CD4-positive, alpha-beta T cell treated with Interleukin-4 for 1 hour (primary cell): Measurements from ENCODE around the gene CCNJL.
A peak's percentile ranks its signal among the peaks of the same experiment; 100 is the strongest.
"Not testable (repeated sequence)": the region's sequence is repeated elsewhere in the genome, so short reads cannot be mapped to it uniquely, and the experiment has no call there.

ENCODE experiments used
- DNase-seq, 2 donors: peaks; one replicate each; pipeline ENCODE4 v3.0.0-alpha.2; 2020 to 2022

CCNJL gene

GRCh38 chr5:160260006-160260775 lies 52.2 kb downstream of the CCNJL start:
- DNase-seq = no peak

GRCh38 chr5:160259341-160259740 lies 53.0 kb downstream of the CCNJL start:
- DNase-seq = no peak

- DNase-seq = no peak
Observed at GRCh38 chr5:160254706-160255105, 57.7 kb downstream of the CCNJL start.

GRCh38 chr5:160253441-160253840 lies 58.9 kb downstream of the CCNJL start:
- DNase-seq = no peak

- no peak for DNase-seq
Observed at GRCh38 chr5:160252916-160253315, 59.4 kb downstream of the CCNJL start.

GRCh38 chr5:160251406-160252155 lies 60.8 kb downstream of the CCNJL start:
- DNase-seq = no peak

GRCh38 chr5:160250826-160251225 lies 61.5 kb downstream of the CCNJL start:
- DNase-seq = no peak

- DNase-seq = no peak
Observed at GRCh38 chr5:160250226-160250625, 62.1 kb downstream of the CCNJL start.

GRCh38 chr5:160249570-160249969 lies 62.8 kb downstream of the CCNJL start:
- DNase-seq = not testable (repeated sequence)

GRCh38 chr5:160245506-160246086 lies 66.8 kb downstream of the CCNJL start:
- DNase-seq = no peak

GRCh38 chr5:160242145-160242544 lies 70.2 kb downstream of the CCNJL start:
- no peak for DNase-seq

GRCh38 chr5:160240350-160240749 lies 72.0 kb downstream of the CCNJL start:
- DNase-seq = no peak

GRCh38 chr5:160237571-160238093 lies 74.7 kb downstream of the CCNJL start:
- DNase-seq = no peak

- DNase-seq = no peak
Observed at GRCh38 chr5:160235731-160236130, 76.6 kb downstream of the CCNJL start.

- no peak for DNase-seq
Observed at GRCh38 chr5:160233215-160233614, 79.1 kb downstream of the CCNJL start.

GRCh38 chr5:160231783-160232342 lies 80.5 kb downstream of the CCNJL start:
- DNase-seq = no peak

GRCh38 chr5:160230686-160231527 lies 81.5 kb downstream of the CCNJL start:
- peak; percentile 4 to 26 for DNase-seq

GRCh38 chr5:160229190-160229742 lies 83.1 kb downstream of the CCNJL start, which contains the start of gene FABP6:
Gene FABP6, plus strand, starts transcription at chr5:160229506. Its CDS starts 52 bp downstream, at chr5:160229558.
- DNase-seq = no peak

- DNase-seq = no peak
Observed at GRCh38 chr5:160227012-160227411, 85.4 kb downstream of the CCNJL start.

- DNase-seq = no peak
Observed at GRCh38 chr5:160221082-160221481, 91.3 kb downstream of the CCNJL start.

- no peak for DNase-seq
Observed at GRCh38 chr5:160219356-160219755, 93.0 kb downstream of the CCNJL start.

- DNase-seq = no peak
Observed at GRCh38 chr5:160213537-160213936, 98.8 kb downstream of the CCNJL start.
